ENCODE results near the gene PTPN14.

DNA sequence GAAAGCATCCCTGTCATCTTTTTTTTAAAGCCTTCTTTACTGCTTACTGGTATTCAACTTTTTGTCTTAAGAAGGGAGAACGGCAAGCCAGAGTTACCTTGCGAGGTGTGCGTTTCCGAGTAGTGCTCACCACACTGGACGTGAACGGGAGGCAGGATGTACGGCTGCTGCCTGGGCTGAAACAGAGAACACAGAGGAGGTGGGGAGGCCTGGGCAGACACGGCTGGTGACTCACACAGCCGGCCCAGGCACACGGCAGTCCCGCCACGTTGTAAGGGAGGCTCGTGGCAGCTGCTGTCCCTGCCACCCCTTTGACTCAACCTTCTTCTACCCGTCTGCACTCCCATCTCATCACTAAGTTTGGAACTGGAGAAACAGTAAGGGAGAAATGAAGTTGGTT, 164.7 kb downstream of the PTPN14 start:
- TF ChIP-seq ZBTB7A (tag by site-specific recombination; IDR thresholded peaks at IDR 0.05; ENCODE audit: low read depth) (no peak), ZNF664 (tag by site-specific recombination; IDR thresholded peaks at IDR 0.05) (no peak), ZNF530 (tag by site-specific recombination; IDR thresholded peaks at IDR 0.05; ENCODE audit: low read depth) (no peak), ZNF146 (tag by site-specific recombination; IDR thresholded peaks at IDR 0.05) (no peak), ZNF174 (tag by site-specific recombination; IDR thresholded peaks at IDR 0.05) (no peak), ZIC2 (tag by site-specific recombination; IDR thresholded peaks at IDR 0.05) (no peak), TRIM28 (IDR thresholded peaks at IDR 0.05; ENCODE audit: borderline replicate concordance, low read length) (no peak)
- TF ChIP-seq, protein P1, sequence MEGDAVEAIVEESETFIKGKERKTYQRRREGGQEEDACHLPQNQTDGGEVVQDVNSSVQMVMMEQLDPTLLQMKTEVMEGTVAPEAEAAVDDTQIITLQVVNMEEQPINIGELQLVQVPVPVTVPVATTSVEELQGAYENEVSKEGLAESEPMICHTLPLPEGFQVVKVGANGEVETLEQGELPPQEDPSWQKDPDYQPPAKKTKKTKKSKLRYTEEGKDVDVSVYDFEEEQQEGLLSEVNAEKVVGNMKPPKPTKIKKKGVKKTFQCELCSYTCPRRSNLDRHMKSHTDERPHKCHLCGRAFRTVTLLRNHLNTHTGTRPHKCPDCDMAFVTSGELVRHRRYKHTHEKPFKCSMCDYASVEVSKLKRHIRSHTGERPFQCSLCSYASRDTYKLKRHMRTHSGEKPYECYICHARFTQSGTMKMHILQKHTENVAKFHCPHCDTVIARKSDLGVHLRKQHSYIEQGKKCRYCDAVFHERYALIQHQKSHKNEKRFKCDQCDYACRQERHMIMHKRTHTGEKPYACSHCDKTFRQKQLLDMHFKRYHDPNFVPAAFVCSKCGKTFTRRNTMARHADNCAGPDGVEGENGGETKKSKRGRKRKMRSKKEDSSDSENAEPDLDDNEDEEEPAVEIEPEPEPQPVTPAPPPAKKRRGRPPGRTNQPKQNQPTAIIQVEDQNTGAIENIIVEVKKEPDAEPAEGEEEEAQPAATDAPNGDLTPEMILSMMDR (tag by site-specific recombination; IDR thresholded peaks at IDR 0.05), result no peak
- TF ChIP-seq, protein P2, sequence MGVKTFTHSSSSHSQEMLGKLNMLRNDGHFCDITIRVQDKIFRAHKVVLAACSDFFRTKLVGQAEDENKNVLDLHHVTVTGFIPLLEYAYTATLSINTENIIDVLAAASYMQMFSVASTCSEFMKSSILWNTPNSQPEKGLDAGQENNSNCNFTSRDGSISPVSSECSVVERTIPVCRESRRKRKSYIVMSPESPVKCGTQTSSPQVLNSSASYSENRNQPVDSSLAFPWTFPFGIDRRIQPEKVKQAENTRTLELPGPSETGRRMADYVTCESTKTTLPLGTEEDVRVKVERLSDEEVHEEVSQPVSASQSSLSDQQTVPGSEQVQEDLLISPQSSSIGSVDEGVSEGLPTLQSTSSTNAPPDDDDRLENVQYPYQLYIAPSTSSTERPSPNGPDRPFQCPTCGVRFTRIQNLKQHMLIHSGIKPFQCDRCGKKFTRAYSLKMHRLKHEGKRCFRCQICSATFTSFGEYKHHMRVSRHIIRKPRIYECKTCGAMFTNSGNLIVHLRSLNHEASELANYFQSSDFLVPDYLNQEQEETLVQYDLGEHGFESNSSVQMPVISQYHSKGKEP (tag by site-specific recombination; IDR thresholded peaks at IDR 0.05), result no peak

Data from HEK293 (cell line).